NOMO-1 (cell line): ENCODE measurements around the gene MLYCD.

Experiments used
- DNase-seq, 2 experiments: peaks; one replicate each; lab custom pipeline; 2025; ENCODE audit not compliant: unreplicated experiment in 2 of 2; lab: John Stamatoyannopoulos, UW

The MLYCD gene

DNA sequence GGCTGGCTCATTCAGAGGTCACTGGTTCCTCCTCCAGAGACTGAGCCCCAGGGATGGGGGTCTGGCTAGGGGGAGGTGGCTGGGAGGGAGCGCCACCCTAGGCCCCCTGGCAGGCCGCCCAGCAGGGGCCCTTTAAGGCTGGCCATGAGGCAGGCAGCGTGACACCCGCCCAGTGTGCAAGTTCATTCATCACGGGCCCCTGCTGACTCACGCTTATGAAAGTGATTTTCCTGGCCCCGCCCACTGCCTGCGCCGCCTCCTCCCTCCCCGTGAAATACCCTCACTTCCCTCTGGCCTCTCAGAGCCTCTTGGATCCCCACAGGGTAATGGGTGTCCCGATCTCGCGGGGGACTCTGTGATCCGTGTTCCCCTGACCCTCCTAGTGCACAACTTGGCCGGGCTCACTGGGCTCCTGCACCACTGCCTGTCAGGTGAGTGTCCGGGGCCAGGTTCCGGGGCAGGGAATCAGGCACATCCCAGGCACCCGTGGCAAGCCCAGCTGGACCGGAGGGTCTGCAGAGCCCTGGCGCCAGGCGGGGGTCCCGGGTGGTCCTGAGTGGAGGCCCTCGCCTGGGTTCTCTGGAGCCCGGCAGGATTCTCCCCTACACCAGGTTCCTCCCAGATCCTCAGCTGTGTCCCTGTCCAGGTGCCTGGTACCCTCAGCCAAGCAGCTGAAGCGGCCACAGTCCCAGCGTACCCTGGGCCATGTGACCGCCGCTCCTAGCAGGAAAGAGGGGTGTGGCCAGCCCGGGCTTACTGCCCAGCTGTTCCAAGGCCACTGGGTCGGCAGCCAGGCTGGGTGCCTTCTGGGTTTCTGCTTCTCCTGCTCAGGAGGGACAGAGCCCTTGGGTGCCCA, 54.3 kb downstream of the MLYCD start, which contains the start of gene OSGIN1:
OSGIN1 (plus strand) TSS at position 301 of the 856 bp plus-strand sequence. CDS start 4,432 bp downstream, outside the sequence.
- DNase-seq = peak; percentile 89 to 91

DNA sequence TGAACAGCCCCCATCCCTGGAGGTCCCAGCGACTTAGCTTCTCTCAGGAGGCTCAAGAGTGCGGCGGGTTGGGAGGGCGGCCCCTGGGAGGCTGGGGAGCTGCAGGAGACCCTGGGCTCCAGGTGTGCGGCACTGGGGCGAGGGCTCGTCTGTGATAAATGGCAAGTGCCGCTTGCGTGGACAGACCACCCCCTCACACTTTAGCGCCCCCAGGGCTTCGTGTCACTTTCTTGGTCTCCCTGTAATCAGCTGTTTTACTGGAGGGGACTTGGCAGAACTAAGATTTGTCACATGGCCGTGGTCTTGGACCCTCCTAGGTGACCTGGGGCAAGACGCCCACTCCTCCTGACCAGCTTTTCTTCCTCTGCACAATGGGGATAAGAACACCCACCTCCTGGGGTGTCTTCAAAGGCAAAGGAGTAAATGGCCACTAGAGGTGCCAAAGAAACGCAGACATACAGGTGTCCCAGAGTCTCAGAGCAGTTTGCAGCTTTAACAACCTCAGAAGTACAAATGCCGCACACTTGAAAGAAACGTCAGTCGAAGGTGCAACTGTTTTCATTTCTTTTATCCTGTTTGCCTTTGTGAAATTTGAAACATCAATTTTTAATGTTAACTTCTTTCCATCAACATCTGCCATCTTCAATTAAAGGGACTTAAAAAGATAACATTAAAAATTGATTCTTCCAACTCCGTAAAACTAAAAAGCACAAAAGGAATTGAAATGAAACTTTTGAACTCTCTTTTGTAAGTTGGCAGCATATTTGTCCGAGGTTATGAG, 55.1 kb downstream of the MLYCD start:
- peak; percentile 14 to 25 for DNase-seq

DNA sequence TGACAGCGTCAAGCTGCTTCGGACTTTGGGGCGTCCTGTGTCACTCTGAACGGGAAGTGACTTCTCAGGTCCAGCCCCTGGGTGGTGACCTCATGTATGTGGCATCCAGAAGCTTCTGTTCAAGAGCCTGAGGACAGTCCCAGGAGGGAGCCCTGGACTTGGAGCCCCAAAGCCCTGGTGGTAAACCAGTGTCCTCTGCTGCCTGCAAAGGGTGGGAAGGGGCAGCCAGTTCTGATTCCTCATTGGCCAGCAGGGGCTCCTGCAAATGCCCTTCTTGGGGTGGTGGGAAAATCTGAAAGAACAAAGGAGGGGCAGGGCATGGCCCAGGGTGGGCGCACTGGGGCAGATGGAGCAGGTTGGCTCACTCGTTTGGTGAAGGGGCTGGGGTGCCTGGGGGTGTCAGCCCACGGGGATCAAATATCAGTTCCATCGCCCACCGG, 55.7 kb downstream of the MLYCD start:
- no peak for DNase-seq

DNA sequence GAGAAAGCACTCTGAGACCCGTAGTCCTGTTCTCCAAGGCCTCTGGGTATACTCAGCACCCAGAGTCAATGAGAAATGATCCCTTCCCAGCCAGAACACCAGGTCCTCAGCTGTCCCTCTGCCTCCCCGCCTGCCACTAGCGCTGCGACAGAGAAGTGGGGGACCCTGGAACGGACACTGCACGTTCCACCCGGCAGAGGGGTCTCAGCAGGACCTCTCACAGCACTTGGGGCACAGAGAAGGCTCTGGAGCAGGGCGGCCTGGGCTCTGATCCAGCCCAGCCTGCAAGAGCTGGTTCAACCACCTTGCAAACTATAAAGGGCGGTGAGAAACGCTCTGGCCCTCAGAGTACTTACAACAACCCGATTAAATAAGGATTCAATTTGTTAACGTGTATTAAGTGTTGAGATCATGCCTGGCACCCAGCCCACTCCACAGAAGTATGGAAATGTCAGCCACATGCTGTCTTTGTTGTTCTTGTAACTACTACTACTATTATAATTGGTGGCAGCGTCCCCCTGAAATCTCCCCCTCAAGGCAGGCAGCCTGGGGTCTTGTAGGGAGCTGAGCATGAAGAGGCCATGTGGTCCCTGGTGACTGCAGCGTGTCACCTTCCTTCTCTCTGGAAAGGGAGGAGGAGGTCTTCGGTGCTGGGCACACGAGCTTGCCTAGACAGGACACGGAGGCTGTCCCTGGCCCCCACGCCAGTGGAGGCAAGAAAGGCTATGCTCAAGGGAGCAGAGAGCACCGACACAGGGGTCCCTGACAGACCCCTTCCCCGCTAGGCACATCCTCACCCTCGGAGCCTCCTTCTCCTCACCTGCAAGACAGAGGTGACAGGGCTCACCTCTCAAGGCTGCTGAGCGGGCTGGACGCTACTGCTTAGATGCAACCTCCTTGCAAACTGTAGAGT, 56.6 kb downstream of the MLYCD start:
- no peak for DNase-seq

- DNase-seq = peak; percentile 64 to 71
These were observed 57.7 kb downstream of the MLYCD start for GRCh38 chr16:83956336-83957289.

DNA sequence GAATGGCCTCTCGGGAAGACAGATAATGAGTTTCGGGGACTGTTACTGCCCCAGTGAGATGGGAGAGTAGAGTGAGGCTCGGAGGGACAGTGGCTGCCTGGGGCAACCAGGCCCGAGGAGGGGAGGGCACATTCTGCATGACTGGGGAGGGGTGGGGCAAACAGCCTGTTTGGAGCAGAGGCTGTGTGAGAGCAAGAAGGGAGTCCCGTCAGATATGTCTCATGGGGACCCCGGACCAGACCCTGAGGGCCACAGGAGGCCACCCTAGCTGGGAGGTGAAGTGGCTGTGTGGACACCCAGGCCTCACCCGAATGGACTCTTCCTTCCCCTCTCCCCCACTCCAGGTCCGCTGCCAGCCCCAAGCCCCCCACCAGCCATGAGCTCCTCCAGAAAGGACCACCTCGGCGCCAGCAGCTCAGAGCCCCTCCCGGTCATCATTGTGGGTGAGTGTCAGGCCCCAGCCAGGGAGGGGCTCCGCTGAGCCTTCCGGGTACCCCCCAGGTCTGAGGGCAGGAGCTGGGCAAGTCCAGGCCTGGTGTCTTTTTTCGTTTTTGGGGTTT, 58.5 kb downstream of the MLYCD start:
- no peak for DNase-seq

- DNase-seq = no peak
These were observed 59.4 kb downstream of the MLYCD start for GRCh38 chr16:83958137-83958845.

DNA sequence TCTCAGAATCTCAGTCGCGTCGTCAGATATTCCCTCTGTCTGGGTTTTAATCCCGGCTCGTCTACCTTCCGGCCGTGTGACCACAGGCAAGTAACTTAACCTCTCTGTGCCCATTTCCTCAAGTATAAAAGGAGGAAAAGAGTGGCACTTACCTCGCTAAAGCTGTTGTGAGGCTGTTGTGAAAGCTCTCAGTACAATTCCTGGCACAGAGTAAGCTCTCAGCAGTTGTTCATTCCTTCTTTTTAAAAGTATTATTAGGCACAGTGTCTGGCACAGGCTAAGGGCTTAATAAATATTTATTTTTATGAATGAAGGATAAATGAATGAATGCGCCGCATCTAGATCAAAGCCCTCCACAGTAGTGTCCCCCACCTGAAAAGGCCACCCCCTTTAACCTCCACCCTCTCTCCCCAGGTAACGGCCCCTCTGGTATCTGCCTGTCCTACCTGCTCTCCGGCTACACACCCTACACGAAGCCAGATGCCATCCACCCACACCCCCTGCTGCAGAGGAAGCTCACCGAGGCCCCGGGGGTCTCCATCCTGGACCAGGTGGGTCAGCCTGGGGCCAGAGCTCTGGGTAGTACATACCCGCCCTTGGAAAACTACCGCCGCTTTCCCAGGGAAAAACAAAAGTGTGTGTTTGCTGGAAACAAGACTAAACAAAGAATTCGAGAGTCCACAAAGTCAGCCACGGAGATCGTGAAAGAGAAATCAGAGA, 60.1 kb downstream of the MLYCD start:
- no peak for DNase-seq

DNA sequence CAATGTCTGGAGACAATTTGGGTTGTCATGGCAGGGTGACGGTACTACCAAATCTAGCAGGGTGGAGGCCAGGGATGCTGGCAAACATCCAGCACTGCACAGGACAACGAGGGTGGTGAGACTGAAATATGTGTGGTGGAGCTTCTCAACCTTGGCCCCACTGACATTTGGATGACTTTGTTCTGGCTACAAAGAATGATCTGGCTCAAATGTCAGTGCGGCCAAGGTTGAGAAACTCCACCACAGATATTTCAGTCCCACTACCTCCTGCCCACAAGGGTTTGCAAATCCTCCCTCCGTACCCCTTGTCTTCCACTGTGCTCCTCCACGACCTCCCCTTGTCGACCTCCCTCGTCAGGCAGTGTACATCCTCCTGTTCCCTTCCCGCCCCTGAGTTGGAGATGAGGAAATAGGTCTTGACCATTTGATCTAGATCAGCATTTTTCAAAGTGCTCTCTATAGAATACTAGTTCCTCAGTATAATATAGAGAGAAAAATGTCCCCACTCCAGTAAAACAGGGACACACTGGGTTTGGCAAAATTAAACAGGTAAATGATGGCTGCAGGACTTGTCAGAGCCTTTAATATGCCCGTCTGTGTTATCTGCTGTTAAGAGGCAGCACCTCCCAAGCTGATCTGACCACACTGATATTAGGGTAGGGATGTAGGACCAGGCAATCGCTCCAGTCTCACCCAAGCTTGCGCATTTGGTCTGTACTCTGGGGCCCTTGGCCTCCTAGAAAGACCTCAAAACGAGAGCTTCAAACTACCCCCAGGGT, 60.9 kb downstream of the MLYCD start:
- no peak for DNase-seq

- no peak for DNase-seq
These were observed 61.8 kb downstream of the MLYCD start for GRCh38 chr16:83960521-83961249.

- no peak for DNase-seq
These were observed 62.7 kb downstream of the MLYCD start for GRCh38 chr16:83961591-83961990.

GRCh38 chr16:83963277-83964119, 64.6 kb downstream of the MLYCD start:
- DNase-seq = no peak

DNA sequence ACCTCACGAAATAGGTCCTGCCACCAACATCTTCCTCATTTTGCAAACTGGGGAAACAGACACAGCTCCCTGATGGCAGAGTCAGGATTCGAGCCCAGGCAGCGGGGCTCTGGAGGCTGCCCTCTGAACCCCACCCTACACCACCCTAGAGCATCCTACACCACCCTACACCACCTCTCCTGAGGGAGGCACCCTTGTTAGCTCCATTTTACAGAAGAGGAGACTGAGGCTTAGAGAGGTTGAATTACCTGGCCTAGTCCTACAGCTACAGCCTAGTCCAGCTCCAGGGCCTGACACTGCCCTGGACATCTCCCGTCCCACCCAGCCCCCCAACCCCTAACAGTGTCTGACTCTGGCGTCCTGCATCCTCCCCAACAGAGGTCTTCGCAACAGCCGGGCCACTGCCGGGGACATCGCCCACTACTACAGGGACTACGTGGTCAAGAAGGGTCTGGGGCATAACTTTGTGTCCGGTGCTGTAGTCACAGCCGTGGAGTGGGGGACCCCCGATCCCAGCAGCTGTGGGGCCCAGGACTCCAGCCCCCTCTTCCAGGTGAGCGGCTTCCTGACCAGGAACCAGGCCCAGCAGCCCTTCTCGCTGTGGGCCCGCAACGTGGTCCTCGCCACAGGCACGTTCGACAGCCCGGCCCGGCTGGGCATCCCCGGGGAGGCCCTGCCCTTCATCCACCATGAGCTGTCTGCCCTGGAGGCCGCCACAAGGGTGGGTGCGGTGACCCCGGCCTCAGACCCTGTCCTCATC, 65.9 kb downstream of the MLYCD start:
- no peak for DNase-seq

GRCh38 chr16:83965444-83966152, 66.7 kb downstream of the MLYCD start:
- no peak for DNase-seq
